Activated naive CD4-positive, alpha-beta T cell treated with anti-CD3 and anti-CD28 coated beads, Interleukin-2, amount 50 U/mL, for 72 hours (primary cell): ENCODE data around the gene ERGIC1. TPM values are rescaled to one million over a fixed set of nuclear protein-coding genes. Genes with fewer than 3 reads are reported as not detected.

Source experiments
- ATAC-seq, 2 donors: fragments of 150-1000 bp; cut with Tn5 transposase; 2 replicates each; pipeline ENCODE4 v1.10.0; 2021; ENCODE audit warnings: mild to moderate bottlenecking in 2 of 2, moderate library complexity in 2 of 2
- DNase-seq, 2 donors: peaks; one replicate each; pipeline ENCODE4 v3.0.0; 2021 to 2022; ENCODE audit warnings: low spot score in 2 of 2
- H3K27ac Mint-ChIP-seq, 2 donors: one replicate each; pipeline ENCODE4 v1.8.0; 2022; ENCODE audit warnings: mild to moderate bottlenecking in 2 of 2, mixed read lengths in 2 of 2
- H3K36me3 Mint-ChIP-seq, 2 donors: one replicate each; pipeline ENCODE4 v1.8.0; 2022; ENCODE audit warnings: mixed read lengths in 2 of 2
- H3K9me3 Mint-ChIP-seq, 2 donors: one replicate each; pipeline ENCODE4 v1.8.0; 2022; ENCODE audit warnings: mixed read lengths in 2 of 2
- total RNA-seq, 2 donors: library from RNA; stranded (reverse); gene quantifications; one replicate each; pipeline ENCODE4 v1.2.3, GENCODE V29; 2022

The ERGIC1 gene
- total RNA-seq, 2 donors from 2014 or later = 37.0 to 52.9 TPM

GRCh38 chr5:172817664-172818063 lies 16.4 kb upstream of the ERGIC1 start:
- no peak for ATAC-seq
- H3K27ac Mint-ChIP-seq = no peak overlapping the region
- no peaks in the 10 kb centered on the region for H3K9me3 Mint-ChIP-seq
- H3K36me3 Mint-ChIP-seq = no peaks in the 10 kb centered on the region
- DNase-seq = no peak

GRCh38 chr5:172818081-172818480 lies 16.0 kb upstream of the ERGIC1 start:
- ATAC-seq (no peak), DNase-seq (no peak)
- H3K36me3 Mint-ChIP-seq = no peaks in the 10 kb centered on the region
- H3K27ac Mint-ChIP-seq = no peak overlapping the region
- no peaks in the 10 kb centered on the region for H3K9me3 Mint-ChIP-seq

DNA sequence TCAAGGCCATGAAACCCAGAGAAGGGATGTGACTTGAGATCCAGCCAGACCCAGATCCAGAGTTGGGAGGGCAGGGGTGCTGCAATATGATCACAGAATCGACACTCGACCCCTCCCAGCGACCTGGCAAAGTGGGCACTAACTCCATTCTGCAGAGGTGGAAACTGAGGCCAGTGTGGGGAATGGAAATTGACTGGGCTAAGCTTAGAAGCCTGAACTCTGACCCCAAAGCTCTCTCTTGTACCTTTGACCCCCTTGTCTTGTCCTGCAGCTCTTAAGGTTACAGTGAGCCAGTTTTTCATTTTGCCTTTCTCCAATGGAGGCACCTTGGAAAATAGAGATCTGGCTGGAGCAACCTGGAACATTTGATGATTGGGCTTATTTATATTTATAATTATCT lies 14.5 kb upstream of the ERGIC1 start:
- Mint-ChIP-seq H3K27ac (no peak overlapping the region), H3K36me3 (peaks cover 0 to under 1% of the 10 kb centered on the region in 2 donors), H3K9me3 (no peaks in the 10 kb centered on the region)
- DNase-seq (no peak), ATAC-seq (no peak)

GRCh38 chr5:172820046-172820767 lies 13.8 kb upstream of the ERGIC1 start:
- peaks cover under 1 to 2% of the 10 kb centered on the region in 2 donors for H3K9me3 Mint-ChIP-seq
- DNase-seq (no peak), ATAC-seq (peak in 1 of 2 donors; percentile 62)
- H3K36me3 Mint-ChIP-seq = peaks cover 2 to 7% of the 10 kb centered on the region in 2 donors
- H3K27ac Mint-ChIP-seq = peak overlapping the region in 1 of 2 donors; percentile 44

DNA sequence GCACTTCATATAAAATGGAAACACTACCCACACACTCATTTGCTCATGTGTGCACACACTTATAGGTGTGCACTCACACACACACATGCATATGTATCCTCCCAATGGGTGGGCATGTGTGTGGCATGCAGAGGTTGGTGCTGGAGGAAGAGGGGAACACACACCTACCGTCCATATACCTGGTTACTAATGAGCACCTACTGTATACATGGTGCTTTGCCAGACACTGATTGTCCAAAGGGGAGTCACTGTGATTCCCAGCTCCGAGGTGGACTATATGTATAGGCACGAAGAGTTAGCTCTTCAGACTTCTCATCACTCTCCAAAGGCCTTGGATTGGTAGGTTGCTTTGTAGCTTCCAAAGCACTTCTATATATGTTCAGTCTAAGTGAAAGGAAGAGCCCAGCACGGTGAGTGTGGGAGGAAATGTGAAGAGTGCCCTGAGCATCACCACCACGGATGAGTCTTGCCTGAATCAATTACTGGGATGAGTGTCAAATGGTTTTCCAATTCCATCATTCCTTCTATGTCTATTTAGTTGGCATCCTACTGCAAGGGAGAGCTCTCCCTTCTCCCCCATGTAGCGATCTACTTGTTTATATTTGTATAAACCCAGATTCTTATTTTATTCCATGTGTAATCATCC lies 12.6 kb upstream of the ERGIC1 start:
- H3K27ac Mint-ChIP-seq = no peak overlapping the region
- DNase-seq (no peak), ATAC-seq (no peak)
- peaks cover 12% of the 10 kb centered on the region in 2 donors for H3K9me3 Mint-ChIP-seq
- peaks cover 6 to 19% of the 10 kb centered on the region in 2 donors for H3K36me3 Mint-ChIP-seq

- Mint-ChIP-seq H3K9me3 (peaks cover 12 to 17% of the 10 kb centered on the region in 2 donors), H3K36me3 (peaks cover 6 to 24% of the 10 kb centered on the region in 2 donors), H3K27ac (no peak overlapping the region)
- no peak for ATAC-seq
- no peak for DNase-seq
Measured at GRCh38 chr5:172823840-172824362, 10.2 kb upstream of the ERGIC1 start.

DNA sequence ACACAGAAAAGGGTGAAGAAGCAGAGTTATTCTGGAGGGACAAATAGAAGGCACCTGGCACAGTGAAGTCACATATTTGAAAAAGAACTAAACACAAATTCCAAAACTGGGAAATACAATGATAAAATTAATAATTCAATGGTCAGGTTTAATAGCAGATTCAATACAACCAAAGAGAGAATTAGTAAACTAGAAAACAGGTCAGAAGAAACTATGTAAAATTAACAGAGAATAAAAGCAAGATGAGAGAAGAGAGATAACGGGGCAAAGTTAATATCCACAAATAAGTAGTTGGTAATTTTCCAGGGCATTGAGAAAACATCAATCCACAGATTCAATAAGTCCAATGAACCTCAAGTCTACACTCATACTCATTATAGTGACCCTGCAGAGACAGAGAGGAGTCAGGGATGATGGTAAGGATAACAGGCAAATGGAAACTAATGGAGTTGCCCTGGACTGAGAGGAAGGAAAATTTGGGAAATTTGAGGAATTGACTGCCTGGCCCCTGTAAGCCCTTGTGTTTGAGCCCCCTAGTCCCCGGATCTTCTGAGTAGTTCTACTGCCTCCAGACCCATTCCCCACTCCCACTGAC lies 8.3 kb upstream of the ERGIC1 start:
- H3K27ac Mint-ChIP-seq = no peak overlapping the region
- peaks cover 6 to 24% of the 10 kb centered on the region in 2 donors for H3K36me3 Mint-ChIP-seq
- DNase-seq (no peak), ATAC-seq (no peak)
- peaks cover 12 to 17% of the 10 kb centered on the region in 2 donors for H3K9me3 Mint-ChIP-seq

GRCh38 chr5:172827841-172828240 lies 6.2 kb upstream of the ERGIC1 start:
- H3K27ac Mint-ChIP-seq = peak overlapping the region in 1 of 2 donors; percentile 76
- DNase-seq = no peak
- H3K36me3 Mint-ChIP-seq = peaks cover 6 to 24% of the 10 kb centered on the region in 2 donors
- peaks cover 12 to 17% of the 10 kb centered on the region in 2 donors for H3K9me3 Mint-ChIP-seq
- ATAC-seq = no peak

- no peak for ATAC-seq
- peak overlapping the region in 1 of 2 donors; percentile 76 for H3K27ac Mint-ChIP-seq
- H3K36me3 Mint-ChIP-seq = peaks cover 6 to 24% of the 10 kb centered on the region in 2 donors
- H3K9me3 Mint-ChIP-seq = peaks cover 12 to 17% of the 10 kb centered on the region in 2 donors
- DNase-seq = no peak
Measured at GRCh38 chr5:172828911-172829431, 5.1 kb upstream of the ERGIC1 start.

DNA sequence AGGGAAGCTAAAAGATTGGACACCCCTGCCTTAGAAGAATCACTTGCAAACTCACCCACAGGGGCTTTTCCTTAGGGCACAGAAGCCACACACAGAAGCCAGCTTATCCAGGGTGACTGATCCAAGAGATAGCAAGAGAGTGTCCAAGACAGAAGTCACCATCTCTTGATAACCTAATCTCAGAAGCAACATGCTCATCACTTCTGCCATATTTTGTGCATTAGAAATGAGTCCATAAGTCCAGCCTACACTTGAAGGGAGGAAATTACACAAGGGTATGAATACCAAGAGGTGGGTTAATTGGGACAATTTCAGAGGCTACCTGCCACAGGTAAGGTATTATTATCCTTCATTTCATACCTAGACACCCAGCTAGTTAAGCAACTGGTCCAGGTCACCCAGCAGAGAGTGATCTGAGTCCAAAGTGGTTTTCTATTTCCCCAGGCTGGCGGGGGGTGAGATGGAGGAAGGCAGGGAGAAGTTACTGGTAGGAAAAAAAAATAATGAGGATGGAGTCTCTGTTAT lies 3.7 kb upstream of the ERGIC1 start:
- peaks cover 3 to 16% of the 10 kb centered on the region in 2 donors for H3K36me3 Mint-ChIP-seq
- no peak for DNase-seq

DNA sequence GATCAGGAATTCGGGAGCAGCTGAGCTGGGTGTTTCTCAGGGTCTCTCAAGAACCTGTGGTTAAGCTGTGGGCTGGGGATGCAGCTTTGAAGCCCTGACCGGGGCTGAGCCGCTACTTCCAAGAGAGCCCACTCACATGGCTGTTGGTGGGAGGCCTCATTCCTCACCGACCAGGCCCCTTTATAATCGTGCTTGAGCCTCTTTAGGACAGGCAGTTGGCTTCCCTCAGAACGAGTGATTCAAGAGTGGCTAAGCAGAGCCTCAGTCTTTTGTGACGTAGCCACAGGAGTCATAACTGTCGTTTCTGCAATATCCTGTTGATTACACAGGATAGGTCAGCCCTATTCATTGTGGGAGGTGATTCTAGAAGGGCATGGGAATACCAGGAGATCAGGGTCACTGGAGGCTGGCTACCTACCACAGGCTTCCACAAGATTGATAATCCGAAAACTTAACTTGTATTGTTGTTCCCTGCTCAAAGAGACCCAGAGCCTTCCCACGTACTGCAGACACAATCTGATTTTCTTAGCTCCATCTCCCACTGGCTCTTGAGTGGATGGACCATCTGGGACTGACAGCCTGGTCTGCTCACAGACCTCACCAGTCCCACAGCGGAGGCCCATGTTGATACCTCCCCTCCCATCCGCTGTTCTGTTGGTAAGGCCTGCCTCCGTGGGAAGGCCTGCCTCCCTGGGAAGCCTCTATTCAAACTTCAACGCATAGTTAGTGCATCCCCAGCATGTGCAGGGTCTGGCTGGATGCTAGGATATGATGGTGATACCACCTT lies 3.0 kb upstream of the ERGIC1 start:
- peaks cover 2 to 9% of the 10 kb centered on the region in 2 donors for H3K9me3 Mint-ChIP-seq
- DNase-seq = no peak
- no peak for ATAC-seq
- H3K27ac Mint-ChIP-seq = peak overlapping the region; percentile 20 to 65
- peaks cover 0 to 9% of the 10 kb centered on the region in 2 donors for H3K36me3 Mint-ChIP-seq

More for the DNA sequence above, 3.7 kb upstream of the ERGIC1 start:
- Mint-ChIP-seq H3K27ac (peak overlapping the region in 1 of 2 donors; percentile 20), H3K9me3 (peaks cover 9 to 14% of the 10 kb centered on the region in 2 donors)
- ATAC-seq = no peak

- no peak for DNase-seq
- no peaks in the 10 kb centered on the region for H3K9me3 Mint-ChIP-seq
- ATAC-seq = no peak
- H3K36me3 Mint-ChIP-seq = peaks cover 0 to 9% of the 10 kb centered on the region in 2 donors
- peak overlapping the region; percentile 41 to 81 for H3K27ac Mint-ChIP-seq
Measured at GRCh38 chr5:172832383-172833315, 1.4 kb upstream of the ERGIC1 start.

- Mint-ChIP-seq H3K27ac (peak overlapping the region; percentile 41 to 81), H3K36me3 (peaks cover 0 to 11% of the 10 kb centered on the region in 2 donors), H3K9me3 (no peaks in the 10 kb centered on the region)
- no peak for DNase-seq
- no peak for ATAC-seq
Measured at GRCh38 chr5:172833372-172833685, 722 bp upstream of the ERGIC1 start.

DNA sequence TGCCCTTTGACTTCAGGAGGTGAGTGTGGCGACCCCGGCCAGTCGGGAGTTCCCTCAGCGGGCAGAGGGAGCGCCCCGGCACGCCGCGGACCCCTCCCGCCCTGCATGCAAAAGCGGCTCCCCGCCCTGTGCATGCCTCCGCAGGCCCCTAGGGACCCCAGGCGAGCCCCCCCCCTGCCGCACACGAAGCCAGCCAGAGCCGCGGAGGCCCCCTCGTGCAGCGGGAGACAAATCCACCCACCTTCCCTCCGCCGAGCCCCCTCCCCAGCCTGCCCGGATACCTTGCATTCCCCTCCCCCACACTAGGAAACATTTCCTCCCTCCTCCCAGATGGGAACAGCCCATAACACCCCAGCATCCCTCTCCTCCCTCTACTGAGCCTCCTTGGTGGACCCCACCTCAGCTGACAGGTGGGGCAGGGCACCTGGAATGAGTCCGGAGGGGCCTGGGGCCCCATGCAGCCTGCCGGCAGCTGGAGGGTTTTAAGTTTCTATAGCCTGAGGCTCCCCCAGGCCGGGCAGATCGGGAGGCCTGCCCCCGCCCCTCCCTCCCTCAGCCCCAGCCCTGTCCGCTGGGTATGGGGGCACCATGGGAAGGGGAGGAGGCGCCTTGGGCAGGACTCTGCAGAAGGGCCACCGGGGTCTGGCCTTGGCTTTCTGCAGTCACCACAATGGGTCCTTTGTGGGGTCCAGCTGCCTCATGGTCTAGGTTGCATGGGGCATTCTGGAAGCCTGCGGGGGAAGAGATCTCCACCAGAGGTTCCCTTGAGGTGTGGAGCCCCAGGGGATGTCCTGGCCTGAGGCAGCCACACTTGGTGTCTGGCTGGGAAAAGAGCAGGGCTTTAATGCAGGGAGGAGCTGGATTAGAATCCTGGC lies 601 bp downstream of the ERGIC1 start:
- H3K9me3 Mint-ChIP-seq = no peaks in the 10 kb centered on the region

More for the DNA sequence above, 601 bp downstream of the ERGIC1 start:
- H3K36me3 Mint-ChIP-seq = peaks cover 0 to 11% of the 10 kb centered on the region in 2 donors
- peak overlapping the region; percentile 81 for H3K27ac Mint-ChIP-seq
- no peak for DNase-seq
- peak in 1 of 2 donors; percentile 6 for ATAC-seq
